ENCODE measurements around the gene DDAH1.

GRCh38 chr1:85284202-85284601, 180.8 kb downstream of the DDAH1 start:
- TF ChIP-seq CTCF (IDR thresholded peaks at IDR 0.05): no peak
- TF ChIP-seq POLR2A (IDR thresholded peaks at IDR 0.05): no peak
